ENCODE measurements around the gene FOXP1.

- TF ChIP-seq POLR2A (IDR thresholded peaks at IDR 0.05; ENCODE audit: low read depth, low read length): no peak
- TF ChIP-seq POLR2AphosphoS5 (IDR thresholded peaks at IDR 0.05; ENCODE audit: low read depth, low read length): no peak
Measured at GRCh38 chr3:71114610-71115009, 468.9 kb downstream of the FOXP1 start.

All from GM12892 (cell line).